NCI-H460 (cell line): ENCODE results near the gene TP53BP2. TPM values are rescaled to one million over a fixed set of nuclear protein-coding genes. Genes with fewer than 3 reads are reported as not detected.

Source experiments
- DNase-seq: peaks from one replicate; pipeline ENCODE4 v3.0.0-alpha.2; 2016; ENCODE audit warnings: low read depth; ENCODE audit errors: extremely low read depth
- total RNA-seq: library from RNA; depleted of rRNA; stranded (reverse); fragments of >200 nt; shearing (Covaris generic); gene quantifications from 2 replicates; pipeline ENCODE4 v1.2.3, GENCODE V29; 2014

The TP53BP2 gene
- total RNA-seq, 1 experiment from 2014 or later = 27.0 TPM

DNA sequence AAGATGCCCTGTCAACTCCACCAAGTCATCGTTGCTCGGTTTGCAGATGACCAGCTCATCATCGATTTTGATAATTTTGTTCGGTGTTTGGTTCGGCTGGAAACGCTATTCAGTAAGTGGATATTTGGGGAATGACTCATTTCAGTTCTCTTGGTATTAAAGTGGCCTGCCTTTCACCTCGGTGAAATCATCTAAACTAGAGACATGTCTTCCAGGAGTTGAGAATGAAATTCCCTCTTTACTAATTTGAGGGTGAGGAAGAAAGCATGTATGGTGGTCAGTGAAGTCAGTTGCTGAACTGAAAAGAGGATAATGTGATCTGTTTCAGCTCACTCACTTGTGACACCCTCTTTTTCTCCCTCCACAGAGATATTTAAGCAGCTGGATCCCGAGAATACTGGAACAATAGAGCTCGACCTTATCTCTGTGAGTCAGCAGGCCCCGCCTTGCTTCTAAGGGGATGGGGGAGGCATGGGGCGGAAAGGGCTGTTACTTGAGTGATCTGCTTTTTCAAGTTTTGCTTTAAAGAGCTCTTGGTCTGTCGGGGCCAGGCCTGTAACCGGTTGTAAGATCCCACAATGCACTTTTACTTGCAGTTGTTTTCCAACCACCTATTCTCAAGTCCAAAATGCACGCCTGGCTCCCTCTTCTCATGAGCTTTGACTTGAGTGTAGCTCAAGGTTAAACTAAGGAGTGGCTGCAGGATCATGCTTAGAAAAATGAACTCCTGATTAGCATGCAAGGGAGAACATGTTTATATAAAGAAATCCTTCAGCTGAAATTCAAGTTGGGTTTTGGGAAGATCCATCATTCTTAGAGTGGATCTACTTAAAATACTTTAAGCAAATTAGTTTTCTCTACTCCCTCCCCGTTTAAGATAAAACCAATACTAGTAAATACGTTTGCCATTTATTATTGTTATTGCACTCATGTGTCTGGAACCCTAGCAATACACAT, 73.7 kb downstream of the TP53BP2 start:
- peak; percentile 29 for DNase-seq

DNA sequence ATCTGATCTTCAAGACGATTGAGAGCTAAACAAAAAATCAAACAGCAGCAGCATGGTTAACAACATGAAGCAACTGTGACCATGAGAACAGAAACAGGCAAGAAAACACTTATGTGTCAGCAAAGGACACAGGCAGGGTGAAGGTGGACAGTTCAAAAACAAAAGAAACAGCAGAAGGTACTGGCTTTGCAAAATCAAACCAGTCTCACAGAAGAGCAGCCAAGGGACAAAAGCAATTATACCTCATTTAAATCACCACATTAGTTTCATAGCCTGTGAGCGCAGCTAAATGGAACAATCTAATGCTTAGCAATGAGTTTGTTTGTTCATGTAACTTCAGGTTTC, 74.3 kb downstream of the TP53BP2 start:
- DNase-seq = no peak

DNA sequence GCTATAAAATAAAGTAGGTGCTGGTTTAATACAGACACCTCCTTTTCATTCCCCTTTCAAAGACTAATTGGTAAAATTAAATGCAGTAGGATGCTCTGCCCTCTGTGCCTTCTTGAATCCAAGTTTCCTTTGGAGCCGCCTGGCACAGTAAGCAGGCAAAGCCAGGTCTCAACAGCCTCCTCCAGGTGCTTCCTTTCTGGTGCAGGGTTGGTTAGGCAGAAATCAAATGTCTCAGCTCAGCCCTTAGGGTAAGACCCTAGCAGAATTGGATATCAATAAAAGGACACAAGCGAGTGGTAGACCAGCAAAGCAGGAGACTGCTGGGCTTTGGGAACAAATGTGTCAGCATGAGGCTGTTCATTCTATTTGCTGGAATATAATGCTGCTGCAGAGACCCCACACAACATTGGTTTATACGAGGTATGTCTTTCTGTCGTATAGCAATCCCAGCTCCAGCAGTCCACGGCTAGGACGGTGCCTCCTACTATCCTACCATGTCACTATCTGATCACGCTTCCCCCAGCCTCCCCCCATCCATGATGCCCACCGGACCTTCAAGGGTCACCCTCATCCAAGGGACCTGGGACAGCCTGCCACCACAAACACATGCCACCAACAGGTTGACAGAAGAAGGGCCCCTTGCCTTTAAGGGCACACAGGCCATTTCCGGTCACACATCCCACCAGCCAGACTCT, 75.0 kb downstream of the TP53BP2 start:
- DNase-seq = no peak

DNA sequence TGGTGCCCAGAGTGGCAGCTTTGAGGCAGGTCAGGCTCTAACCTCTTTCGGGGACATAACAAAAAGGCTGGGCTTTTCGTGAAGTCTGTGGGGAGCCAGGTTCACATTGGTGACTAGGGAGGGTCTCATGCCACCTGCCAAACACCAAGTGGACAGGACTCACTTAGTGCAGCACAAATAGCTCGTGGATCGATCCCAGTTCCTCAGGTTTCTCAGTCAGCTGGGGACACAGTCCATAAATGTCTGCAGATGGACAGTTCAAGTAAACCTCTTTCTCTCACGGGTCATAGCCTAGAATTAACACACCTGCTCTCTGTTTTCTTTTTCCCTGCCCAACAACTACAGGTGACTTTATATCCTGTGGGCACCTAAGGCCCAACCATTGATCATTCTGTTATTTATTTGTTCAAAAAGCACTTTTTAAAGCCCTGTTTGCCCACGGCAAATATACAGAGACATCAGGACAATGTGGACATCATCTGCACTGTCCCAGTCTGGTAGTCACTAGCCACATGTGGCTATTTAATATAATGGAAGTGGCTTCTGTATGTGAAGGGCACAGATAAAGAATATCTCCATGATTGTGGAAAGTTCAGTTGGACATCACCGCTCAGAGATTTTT, 79.9 kb downstream of the TP53BP2 start:
- no peak for DNase-seq

DNA sequence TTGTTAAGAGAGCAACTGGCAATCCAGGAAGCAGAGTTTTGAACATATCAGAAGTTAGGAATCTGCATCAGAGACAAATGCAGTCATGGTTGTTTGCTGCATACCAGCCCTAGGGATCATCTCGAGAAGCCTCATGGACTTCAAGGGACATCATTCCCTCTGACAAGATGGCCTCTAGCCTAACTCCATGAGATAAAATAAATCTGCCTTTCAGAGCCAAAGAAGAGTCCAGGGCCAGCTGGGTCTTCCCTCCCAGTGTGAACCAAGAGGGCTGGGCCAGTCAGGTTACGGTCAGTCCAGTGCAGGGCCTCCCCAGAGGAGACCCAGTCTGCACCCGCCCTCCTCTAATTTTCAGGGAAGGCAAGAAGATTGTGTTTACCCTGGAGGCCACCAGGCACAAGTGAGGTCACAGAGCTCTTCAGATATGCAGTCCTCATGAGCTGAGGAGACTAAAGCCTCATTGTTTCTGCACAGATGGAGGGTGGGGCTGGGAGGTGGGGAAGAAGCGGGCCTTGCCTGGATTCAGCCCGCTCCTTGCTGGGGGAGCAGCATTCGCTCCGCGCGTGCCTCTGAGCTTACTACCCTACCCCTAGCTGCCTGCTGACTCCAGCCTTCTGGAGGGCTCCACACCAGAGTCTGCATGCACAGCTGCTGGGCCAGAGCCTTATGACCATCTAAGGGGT, 80.6 kb downstream of the TP53BP2 start:
- no peak for DNase-seq

DNA sequence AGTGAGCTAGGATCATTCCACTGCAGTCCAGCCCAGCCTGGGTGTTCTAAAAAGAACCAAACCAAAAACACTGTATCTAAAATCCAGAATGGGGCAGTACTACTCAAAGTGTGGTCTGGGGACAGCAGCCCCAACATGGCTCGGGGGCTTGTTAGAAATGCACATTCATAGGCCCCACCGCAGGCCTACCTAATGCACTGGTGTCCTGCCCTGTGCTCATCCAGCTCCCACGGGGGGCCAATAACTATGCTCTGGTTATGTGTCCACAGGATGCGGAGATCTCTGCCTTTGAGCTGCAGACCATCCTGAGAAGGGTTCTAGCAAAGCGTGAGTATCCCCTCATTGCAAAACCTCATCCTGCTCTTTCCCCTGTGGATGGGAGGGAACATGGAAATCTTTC, 81.9 kb downstream of the TP53BP2 start:
- DNase-seq = no peak

DNA sequence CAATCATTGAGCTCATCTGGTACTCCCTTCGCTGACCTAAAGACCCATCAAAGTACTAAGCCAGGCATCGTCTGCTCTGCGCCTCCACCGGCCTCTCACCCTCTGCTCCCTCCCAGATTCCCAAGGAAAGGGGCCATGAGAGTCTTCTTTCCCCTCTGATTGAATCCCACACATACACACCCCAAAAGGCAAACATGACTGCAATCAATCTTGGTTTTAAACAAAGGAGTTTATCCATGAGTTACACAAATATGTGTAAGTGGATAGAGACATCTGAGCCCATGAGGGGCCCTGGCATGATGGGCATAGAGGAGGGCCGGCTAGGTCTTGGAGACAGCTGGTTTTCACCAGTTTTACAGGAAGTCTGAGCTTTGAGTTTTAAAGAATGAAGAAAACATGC, 82.5 kb downstream of the TP53BP2 start:
- no peak for DNase-seq

DNA sequence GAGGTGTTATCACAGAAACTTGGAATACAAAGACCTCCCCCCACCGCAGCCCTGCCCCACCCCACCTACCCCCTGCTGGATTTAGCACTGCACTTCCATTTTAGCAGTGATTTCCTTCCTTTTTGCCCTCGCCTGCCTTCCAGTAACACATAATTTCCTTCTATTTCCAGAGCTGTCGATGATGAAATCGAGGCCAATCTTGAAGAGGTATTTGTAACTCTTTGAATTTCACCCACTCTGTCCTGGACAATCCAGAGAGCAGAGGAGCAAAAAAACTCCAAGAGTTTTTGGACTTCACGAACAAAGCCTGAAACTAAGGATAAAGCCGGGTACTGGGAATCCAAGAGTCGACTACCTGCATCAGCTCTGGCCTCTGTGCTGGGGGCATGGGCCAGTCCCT, 84.3 kb downstream of the TP53BP2 start:
- DNase-seq = no peak

DNA sequence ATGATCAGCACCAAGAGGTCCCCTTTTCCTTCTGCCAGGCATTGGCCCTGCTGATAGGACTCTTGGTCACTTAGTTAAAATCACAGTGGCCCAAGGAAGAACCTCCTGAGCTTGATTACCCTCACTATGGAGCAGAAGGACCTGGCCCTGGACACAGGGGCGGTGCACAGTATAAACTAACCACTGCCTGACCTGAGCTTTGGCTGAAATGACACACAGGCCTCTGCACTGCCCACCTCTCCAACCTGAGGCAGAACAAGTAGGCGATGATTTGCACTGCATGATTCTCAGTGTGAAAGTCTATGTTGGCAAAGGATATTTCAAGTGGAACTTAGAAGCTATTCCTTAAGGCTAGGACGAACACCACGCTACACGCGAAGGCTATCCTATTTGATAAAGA, 84.9 kb downstream of the TP53BP2 start:
- DNase-seq = no peak

DNA sequence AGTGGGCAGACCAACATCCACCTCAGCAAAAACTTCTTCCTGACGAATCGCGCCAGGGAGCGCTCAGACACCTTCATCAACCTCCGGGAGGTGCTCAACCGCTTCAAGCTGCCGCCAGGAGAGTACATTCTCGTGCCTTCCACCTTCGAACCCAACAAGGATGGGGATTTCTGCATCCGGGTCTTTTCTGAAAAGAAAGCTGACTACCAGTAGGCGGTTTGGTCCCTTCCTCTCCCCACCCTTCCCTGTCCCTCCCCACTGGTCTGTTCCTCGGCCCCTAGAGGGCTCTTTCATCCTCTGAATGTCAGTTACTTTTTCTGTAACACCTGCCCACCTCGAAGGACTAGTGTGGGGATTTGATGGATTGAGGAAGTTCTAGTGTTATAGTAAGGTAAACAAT, 86.5 kb downstream of the TP53BP2 start:
- no peak for DNase-seq

DNA sequence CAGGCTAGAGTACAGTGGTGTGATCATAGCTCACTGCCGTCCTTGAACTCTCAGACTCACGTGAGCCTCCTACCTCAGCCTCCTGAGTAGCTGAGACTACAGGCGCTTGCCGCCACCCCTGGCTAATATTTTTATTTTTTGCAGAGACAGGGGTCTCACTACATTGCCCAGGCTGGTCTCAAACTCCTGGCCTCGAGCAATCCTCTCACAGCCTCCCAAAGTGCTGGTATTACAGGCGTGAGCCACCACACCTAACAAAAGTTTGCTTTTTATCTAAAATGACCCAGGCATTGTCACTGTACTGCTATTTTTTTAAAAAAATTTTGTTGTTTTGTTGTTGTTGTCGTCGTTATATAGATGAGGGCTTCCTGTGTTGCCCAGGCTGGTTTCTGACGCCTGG, 87.0 kb downstream of the TP53BP2 start:
- DNase-seq = no peak

DNA sequence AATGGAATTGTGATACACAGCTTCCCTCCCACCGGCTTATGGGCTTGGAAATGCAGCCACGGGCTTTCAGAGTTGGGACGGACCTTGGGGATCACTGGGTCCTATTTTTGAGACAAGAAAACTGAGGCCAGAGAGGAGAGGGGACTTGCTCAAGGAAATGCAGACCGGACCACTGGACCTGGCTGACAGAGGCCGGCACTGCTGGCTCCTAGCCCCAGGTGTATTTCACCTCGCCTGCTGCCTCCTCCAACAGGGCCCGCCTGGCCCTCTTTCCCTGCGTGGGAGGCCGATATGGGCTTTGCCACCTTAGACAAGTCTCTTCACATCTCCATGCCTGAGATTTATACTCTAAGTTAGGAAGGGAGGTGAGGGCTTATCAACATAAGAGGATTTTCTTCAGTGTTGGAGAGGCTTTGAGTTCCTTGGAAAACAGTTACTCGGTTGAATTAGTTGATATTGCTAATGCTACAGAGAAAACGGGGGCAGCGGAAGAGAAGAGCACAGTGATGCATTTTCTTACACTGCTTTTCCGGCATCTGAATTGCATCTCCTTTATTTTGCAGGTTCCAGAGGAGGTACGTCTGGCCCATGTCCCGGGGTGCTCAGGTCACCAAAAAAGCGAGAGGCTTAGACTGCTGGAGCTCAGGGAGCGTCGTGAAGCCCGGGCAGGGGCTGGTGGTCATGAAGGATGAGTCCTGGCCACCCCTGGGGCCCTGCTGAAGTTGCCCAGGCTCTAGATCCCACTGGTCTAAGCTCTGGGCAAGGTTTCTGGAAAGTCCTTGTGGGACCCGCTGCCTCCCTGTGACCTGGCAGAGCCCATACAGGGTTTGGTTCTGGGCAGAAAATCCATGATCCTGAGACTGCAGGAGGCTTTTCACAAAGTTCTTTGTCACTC, 88.7 kb downstream of the TP53BP2 start:
- DNase-seq = no peak

DNA sequence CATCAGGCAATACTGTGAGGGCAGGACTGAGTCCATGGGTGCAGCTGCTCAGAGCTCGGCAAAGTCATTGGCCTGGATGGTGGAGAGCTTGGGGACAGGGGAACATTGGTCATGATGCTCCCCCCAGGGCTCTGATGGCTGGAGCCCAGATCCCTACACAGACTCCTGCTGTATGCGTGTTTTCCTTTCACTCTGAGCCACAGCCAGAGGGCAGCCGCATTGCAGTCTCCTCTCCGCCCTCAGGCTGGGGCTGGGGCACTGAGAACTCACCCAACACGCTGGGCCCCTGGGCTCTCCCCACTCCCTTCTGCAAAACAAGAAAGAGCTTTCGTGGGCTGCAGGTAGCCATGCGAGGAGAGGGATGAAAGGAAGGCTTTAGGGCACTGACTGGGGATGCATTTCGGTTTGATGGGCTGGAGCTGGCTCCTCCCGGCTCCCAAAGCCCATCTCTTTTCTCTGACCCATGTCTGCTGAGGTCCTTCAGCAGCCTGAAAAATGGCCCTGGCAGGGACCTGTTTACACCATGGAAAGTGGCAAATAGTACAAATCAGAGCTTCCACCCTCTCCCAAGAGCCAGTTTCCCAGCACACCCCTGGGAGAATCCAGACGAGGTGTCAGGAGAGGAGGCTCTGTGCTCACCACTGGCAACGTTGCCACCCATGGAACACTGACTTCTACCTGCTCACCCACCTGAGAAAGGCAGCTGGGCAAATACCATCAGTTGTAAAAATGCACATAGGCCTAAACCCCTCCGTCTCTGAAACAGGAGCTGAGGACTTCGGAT, 89.6 kb downstream of the TP53BP2 start:
- no peak for DNase-seq

DNA sequence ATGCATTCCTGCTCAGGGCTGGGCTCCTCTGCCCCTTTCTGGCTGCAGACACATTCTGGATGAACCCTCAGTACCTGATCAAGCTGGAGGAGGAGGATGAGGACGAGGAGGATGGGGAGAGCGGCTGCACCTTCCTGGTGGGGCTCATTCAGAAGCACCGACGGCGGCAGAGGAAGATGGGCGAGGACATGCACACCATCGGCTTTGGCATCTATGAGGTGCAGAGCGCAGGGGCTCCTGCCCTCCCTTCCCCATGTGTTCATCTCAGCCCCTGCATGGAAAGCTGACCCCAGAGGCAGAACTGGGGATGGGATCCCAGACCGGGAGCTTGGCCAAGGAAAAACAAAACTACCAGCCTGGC, 90.3 kb downstream of the TP53BP2 start:
- DNase-seq = no peak

DNA sequence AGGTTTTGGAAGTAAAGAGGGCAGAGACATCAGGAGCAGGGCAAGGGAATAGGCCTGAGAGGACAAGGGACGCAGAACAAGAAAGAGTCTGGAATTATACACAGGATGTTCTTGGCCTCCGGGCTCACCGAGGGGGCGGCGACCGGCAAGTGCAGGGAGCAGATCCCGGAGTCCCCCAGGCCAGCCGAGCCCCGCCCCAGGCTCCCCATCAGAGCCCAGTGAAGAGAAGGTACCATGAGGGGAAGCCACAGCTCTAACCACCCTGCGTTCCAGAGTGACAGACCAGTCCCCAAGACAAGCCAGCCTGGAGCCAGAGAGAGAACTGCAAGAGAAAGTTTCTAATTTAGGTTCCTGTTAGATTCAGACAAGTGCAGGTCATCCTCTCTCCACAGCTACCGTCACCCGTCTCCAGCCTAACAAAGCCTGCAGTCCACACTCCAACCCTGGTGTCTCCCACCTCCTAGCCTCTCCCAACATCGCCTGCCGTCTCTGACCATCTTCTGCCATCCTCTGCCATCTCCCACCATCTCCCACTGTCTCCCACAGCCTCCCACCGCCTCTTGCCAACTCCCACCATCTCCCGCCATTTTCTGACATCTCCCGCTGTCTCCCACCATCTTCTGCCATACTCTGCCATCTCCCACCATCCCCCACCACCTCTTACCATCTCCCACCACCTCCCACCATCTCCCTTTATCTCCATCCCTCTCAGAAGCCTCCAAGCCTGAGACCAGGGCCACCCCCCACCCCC, 90.9 kb downstream of the TP53BP2 start:
- DNase-seq = no peak

DNA sequence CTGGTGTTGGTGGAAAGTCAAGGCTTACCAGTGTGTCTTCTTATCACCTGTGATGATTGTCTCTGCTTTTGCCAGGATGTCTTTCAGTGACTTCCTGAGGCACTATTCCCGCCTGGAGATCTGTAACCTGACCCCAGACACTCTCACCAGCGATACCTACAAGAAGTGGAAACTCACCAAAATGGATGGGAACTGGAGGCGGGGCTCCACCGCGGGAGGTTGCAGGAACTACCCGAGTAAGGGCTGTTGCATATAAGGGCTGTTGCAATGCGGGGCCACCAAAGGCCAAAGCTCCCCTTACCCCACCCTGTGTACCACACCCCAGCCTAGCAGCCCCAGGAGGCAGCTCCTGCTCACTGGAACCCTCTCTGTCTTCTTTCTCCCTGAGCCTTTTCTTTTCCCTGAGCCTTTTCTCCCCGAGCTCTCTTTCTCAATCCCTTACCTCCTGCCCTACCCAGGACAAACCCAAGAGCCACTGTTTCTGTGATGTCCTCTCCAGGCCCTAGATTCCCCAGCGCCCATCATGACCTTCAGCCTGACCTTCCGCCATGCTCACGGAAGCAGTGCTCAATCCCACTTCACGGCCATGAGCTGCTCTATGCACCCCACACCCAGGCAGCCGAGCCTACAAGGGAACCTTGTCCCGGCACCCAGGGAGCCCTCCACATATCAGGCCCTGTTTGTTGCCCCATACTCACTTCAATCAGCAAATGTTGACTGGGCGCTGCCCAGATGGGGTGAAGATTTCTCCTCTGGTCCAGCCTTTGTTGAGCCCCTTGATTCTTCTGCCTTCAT, 92.8 kb downstream of the TP53BP2 start:
- no peak for DNase-seq

DNA sequence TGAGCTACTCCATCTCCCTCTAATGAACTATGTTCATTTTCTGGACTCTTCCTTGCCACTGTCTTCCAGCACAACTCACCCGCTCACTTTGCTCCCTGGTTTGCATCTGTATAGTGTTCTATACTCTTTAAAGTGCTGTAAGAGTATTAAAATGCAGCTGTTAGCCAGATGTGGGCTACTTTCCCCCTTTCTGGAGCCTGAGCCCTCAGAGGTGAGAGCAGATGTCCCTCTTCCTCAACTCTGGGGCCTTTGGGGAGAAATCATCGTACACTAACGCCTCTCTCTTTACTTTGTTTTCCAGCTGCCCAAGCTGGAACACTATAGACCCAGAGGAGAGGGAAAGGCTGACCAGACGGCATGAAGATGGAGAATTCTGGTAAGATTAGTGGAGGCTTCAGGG, 94.1 kb downstream of the TP53BP2 start:
- no peak for DNase-seq
